HepG2 (cell line): ENCODE results near the gene KCNIP4. TPM values are rescaled to one million over a fixed set of nuclear protein-coding genes. Genes with fewer than 3 reads are reported as not detected.

Source experiments
- ATAC-seq: fragments of 200-7000 bp; cut with Tn5 transposase; 3 replicates; pipeline ENCODE4 v1.9.1; 2020; ENCODE audit warnings: mild to moderate bottlenecking, moderate library complexity
- BruUV-seq: library from RNA; stranded (reverse); fragments of 400-500 nt; replicated peaks from 2 replicates; lab custom pipeline; 2021; lab: Mats Ljungman, UMichigan
- CTCF ChIA-PET: fragments of 300-600 bp; formaldehyde crosslinking; extraction: SDS; loops from one replicate; lab custom pipeline; 2021; ENCODE audit warnings: low total read pairs, inconsistent platforms, low intra/inter-chr PET ratio; lab: Yijun Ruan, JAX
- POLR2A ChIA-PET: fragments of 350-600 bp; sonication (Branson Sonifier 250); formaldehyde crosslinking; loops from one replicate; lab custom pipeline; 2020; ENCODE audit warnings: antibody characterized with exemption, inconsistent platforms; lab: Yijun Ruan, JAX
- DNase-seq: peaks from one replicate; pipeline ENCODE4 v3.0.0-alpha.2; 2015; ENCODE audit warnings: low spot score
- FAIRE-seq: peaks from 3 replicates; lab custom pipeline; 2011; peaks lifted over from hg19 to GRCh38; lab: Jason Lieb, UNC
- H2AFZ ChIP-seq: one replicate; pipeline ENCODE4 v1.6.1; 2011; ENCODE audit warnings: low read length, inconsistent platforms
- H3K27ac ChIP-seq: fragments of 300-600 bp; 3 replicates; pipeline ENCODE4 v1.8.0; 2011; ENCODE audit warnings: mixed run types, mild to moderate bottlenecking, mixed read lengths, low read length, inconsistent platforms; ENCODE audit not compliant: insufficient read depth; ENCODE audit errors: extremely low read length
- H3K27me3 ChIP-seq, 2 experiments: fragments of 200-600 bp in 1 of 2; 2 replicates in 1 of 2; 3 replicates in 1 of 2; pipeline versions ENCODE4 v1.6.0 to v1.8.0; 2011; ENCODE audit warnings: low read length in 2 of 2, mild to moderate bottlenecking in 2 of 2, moderate library complexity in 2 of 2, inconsistent platforms in 1 of 2; ENCODE audit not compliant: insufficient read depth in 2 of 2, control insufficient read depth in 1 of 2
- H3K36me3 ChIP-seq, 2 experiments: fragments of 200-600 bp in 1 of 2; replicated peaks in 1 of 2; 2 replicates in 1 of 2; 3 replicates in 1 of 2; pipeline versions ENCODE4 v1.5.1 to v1.8.0; 2011; ENCODE audit warnings: low read length in 2 of 2, inconsistent platforms in 1 of 2; ENCODE audit not compliant: insufficient read depth in 2 of 2, control insufficient read depth in 1 of 2
- H3K4me1 ChIP-seq: 2 replicates; pipeline ENCODE4 v1.5.1; 2012; ENCODE audit warnings: low read length, inconsistent platforms; ENCODE audit not compliant: insufficient read depth
- H3K4me2 ChIP-seq: 2 replicates; pipeline ENCODE4 v1.6.0; 2011; ENCODE audit warnings: low read depth, low read length, inconsistent platforms
- H3K4me3 ChIP-seq, 3 experiments: fragments of 200-600 bp in 1 of 3; sonication (generic), shearing (Covaris generic) in 1 of 3; replicated peaks in 1 of 3; 2 replicates each; pipeline ENCODE4 v1.5.1; 2011 to 2016; ENCODE audit warnings: low read length in 3 of 3, inconsistent platforms in 2 of 3, low read depth in 2 of 3, mild to moderate bottlenecking in 2 of 3, control low read depth in 1 of 3, mixed read lengths in 1 of 3; ENCODE audit not compliant: insufficient read depth in 1 of 3
- H3K79me2 ChIP-seq: one replicate; pipeline ENCODE4 v1.6.1; 2011; ENCODE audit warnings: low read length, inconsistent platforms; ENCODE audit not compliant: insufficient read depth
- H3K9ac ChIP-seq: 2 replicates; pipeline ENCODE4 v1.6.0; 2011; ENCODE audit warnings: mild to moderate bottlenecking, low read depth, low read length, inconsistent platforms; ENCODE audit not compliant: insufficient read depth
- H3K9me3 ChIP-seq: 2 replicates; pipeline ENCODE4 v1.5.1; 2012; ENCODE audit warnings: mild to moderate bottlenecking, low read length
- H4K20me1 ChIP-seq: 2 replicates; pipeline ENCODE4 v1.6.0; 2011; ENCODE audit warnings: inconsistent platforms, mild to moderate bottlenecking, low read length, moderate library complexity; ENCODE audit not compliant: insufficient read depth
- CREB1 ChIP-seq, 2 experiments: fragments of 450-650 bp in 1 of 2; IDR thresholded peaks; 2 replicates each; pipeline ENCODE4 v1.6.1; 2016 to 2017; ENCODE audit warnings: control low read depth in 1 of 2, mild to moderate bottlenecking in 1 of 2, missing compliant biosample characterization in 1 of 2, missing genetic modification characterization in 1 of 2
- FLYWCH1 ChIP-seq: sonication (generic); formaldehyde crosslinking; IDR thresholded peaks from 2 replicates; pipeline ENCODE4 v1.8.1; 2023; ENCODE audit warnings: mild to moderate bottlenecking, missing genetic modification reagents
- GZF1 ChIP-seq: sonication (generic); formaldehyde crosslinking; IDR thresholded peaks from 2 replicates; pipeline ENCODE4 v1.5.1; 2020; ENCODE audit warnings: mild to moderate bottlenecking, missing genetic modification reagents
- HOXA9 ChIP-seq: sonication (generic); formaldehyde crosslinking; IDR thresholded peaks from 2 replicates; pipeline ENCODE4 v1.8.1; 2022; ENCODE audit warnings: missing genetic modification reagents, mild to moderate bottlenecking, moderate library complexity, borderline replicate concordance
- MLLT10 ChIP-seq: sonication (generic); formaldehyde crosslinking; IDR thresholded peaks from 2 replicates; pipeline ENCODE4 v1.4.0; 2020; ENCODE audit warnings: missing genetic modification reagents
- PHB2 ChIP-seq: fragments of 450-650 bp; IDR thresholded peaks from 2 replicates; pipeline ENCODE4 v1.6.1; 2018; ENCODE audit not compliant: partially characterized antibody
- PLSCR1 ChIP-seq: sonication (generic); formaldehyde crosslinking; IDR thresholded peaks from 2 replicates; pipeline ENCODE4 v1.5.0; 2020; ENCODE audit warnings: missing genetic modification reagents, mild to moderate bottlenecking, borderline replicate concordance
- PRPF4 ChIP-seq: fragments of 200-400 bp; formaldehyde crosslinking; IDR thresholded peaks from 2 replicates; pipeline ENCODE4 v1.6.1; 2016; ENCODE audit warnings: low read length, low read depth; ENCODE audit not compliant: poor library complexity, severe bottlenecking
- SMYD3 ChIP-seq: sonication (generic); formaldehyde crosslinking; IDR thresholded peaks from 2 replicates; pipeline ENCODE4 v1.8.1; 2023; ENCODE audit warnings: mild to moderate bottlenecking, missing genetic modification reagents
- SP1 ChIP-seq, 2 experiments: fragments of 450-650 bp in 1 of 2; sonication (generic) in 1 of 2; formaldehyde crosslinking in 1 of 2; IDR thresholded peaks; 2 replicates each; pipeline versions ENCODE4 v1.4.0 to v1.6.1; 2016 to 2020; ENCODE audit warnings: missing genetic modification reagents in 1 of 2
- STAT5B ChIP-seq: sonication (generic); formaldehyde crosslinking; IDR thresholded peaks from 2 replicates; pipeline ENCODE4 v1.4.0; 2020; ENCODE audit warnings: missing genetic modification reagents
- TCF7L2 ChIP-seq: IDR thresholded peaks from 2 replicates; pipeline ENCODE4 v1.6.1; 2011; ENCODE audit warnings: mild to moderate bottlenecking, low read depth, low read length, moderate library complexity
- THAP7 ChIP-seq: sonication (generic); formaldehyde crosslinking; IDR thresholded peaks from 2 replicates; pipeline ENCODE4 v1.8.1; 2023; ENCODE audit warnings: mild to moderate bottlenecking, missing genetic modification reagents
- ZNF12 ChIP-seq: sonication (generic); formaldehyde crosslinking; IDR thresholded peaks from 2 replicates; pipeline ENCODE4 v1.5.0; 2020; ENCODE audit warnings: missing genetic modification reagents
- ZNF292 ChIP-seq: sonication (generic); formaldehyde crosslinking; IDR thresholded peaks from 2 replicates; pipeline ENCODE4 v1.8.1; 2022; ENCODE audit warnings: mild to moderate bottlenecking, low read depth, missing genetic modification reagents, borderline replicate concordance
- ZNF326 ChIP-seq: sonication (generic); formaldehyde crosslinking; IDR thresholded peaks from 2 replicates; pipeline ENCODE4 v1.4.0; 2020; ENCODE audit warnings: missing genetic modification reagents, borderline replicate concordance
- ZNF740 ChIP-seq: sonication (generic); formaldehyde crosslinking; IDR thresholded peaks from 2 replicates; pipeline ENCODE4 v1.4.0; 2020; ENCODE audit warnings: missing genetic modification reagents
- WGBS: methylation state at CpG from one replicate; pipeline ENCODE4 v1.1.6; 2017; ENCODE audit warnings: low lambda C conversion rate; 5-methylcytosine and 5-hydroxymethylcytosine counted together
- in situ Hi-C: cut with HindIII; loops from 2 replicates; pipeline ENCODE4 v1.10.0; 2017; ENCODE audit warnings: low pct_unique_long_range_greater_than_20kb; ENCODE audit not compliant: extremely low pct_ligation_motif_present
- intact Hi-C: fragments of 100-400 bp; cut with micrococcal nuclease; formaldehyde crosslinking; loops from one replicate; pipeline ENCODE4 v1.10.0; 2022; ENCODE audit not compliant: unreplicated experiment
- polyA plus RNA-seq, 8 experiments: library from polyadenylated mRNA; depleted of rRNA in 3 of 8; stranded (reverse) in 7 of 8; unstranded in 1 of 8; fragments of >200 nt; fragmentation: Illumina TruSeq in 4 of 8; extraction: Trizol in 4 of 8; gene quantifications; 2 replicates each; pipeline versions ENCODE4 v1.2.1 to v1.2.3, GENCODE V29; 2011 to 2016; ENCODE audit warnings: low read depth in 4 of 8, missing spikeins in 1 of 8, mixed read lengths in 1 of 8; ENCODE audit not compliant: insufficient read depth in 1 of 8
- total RNA-seq, 5 experiments: library from RNA; depleted of rRNA; stranded (reverse); fragments of >200 nt; fragmentation: Illumina TruSeq; extraction: Trizol; gene quantifications; 2 replicates each; pipeline ENCODE4 v1.2.3, GENCODE V29; 2016; ENCODE audit warnings: low read depth in 1 of 5

KCNIP4 gene
- total and polyA plus RNA-seq, 2 of the 13 experiments (the other 11 are each of a cell fraction or from before 2014, with no cell fraction given), result 0.09 TPM; not detected in 1

- ChIA-PET CTCF (no interaction called here), POLR2A (no interaction called here)
- intact Hi-C loops, result no loop called here
These were observed 1237.2 kb downstream of the KCNIP4 start for GRCh38 chr4:20711335-20711734.

More at GRCh38 chr4:20711335-20711734, 1237.2 kb downstream of the KCNIP4 start:
- no peak overlapping the region for H3K4me2 ChIP-seq
- H3K27me3 ChIP-seq, result no peaks in the 10 kb centered on the region
- BruUV-seq, result no TSS peak
- H3K9ac ChIP-seq, result no peak overlapping the region
- peaks cover 0 to 6% of the 10 kb centered on the region in 2 experiments; a peak in 1 of 5 replicates for H3K36me3 ChIP-seq
- ATAC-seq (no peak), DNase-seq (no peak), FAIRE-seq (no peak)
- no peaks in the 10 kb centered on the region for H3K79me2 ChIP-seq
- no peaks in the 10 kb centered on the region for H3K4me1 ChIP-seq
- H3K4me3 ChIP-seq, result no peak overlapping the region
- H3K27ac ChIP-seq, result no peak overlapping the region
- no peaks in the 10 kb centered on the region for H4K20me1 ChIP-seq
- no peak for TF ChIP-seq ZNF740 (CRISPR knock-in tag)
- no peak for TF ChIP-seq SMYD3 (CRISPR knock-in tag)
- no peak for TF ChIP-seq ZNF12
- no peak for TF ChIP-seq THAP7 (CRISPR knock-in tag)
- no peak for TF ChIP-seq GZF1 (CRISPR knock-in tag)
- no peak for TF ChIP-seq TCF7L2
- TF ChIP-seq ZNF292 (CRISPR knock-in tag), result no peak
- TF ChIP-seq CREB1 (IDR thresholded peaks at IDR 0.05), result no peak
- no peak for TF ChIP-seq CREB1 (CRISPR knock-in tag; IDR thresholded peaks at IDR 0.05)
- TF ChIP-seq MLLT10, result no peak
- no peak for TF ChIP-seq PRPF4
- no peak for TF ChIP-seq ZNF326 (CRISPR knock-in tag)
- TF ChIP-seq STAT5B (CRISPR knock-in tag), result no peak
- no peak for TF ChIP-seq SP1 (IDR thresholded peaks at IDR 0.05)
- TF ChIP-seq SP1 (CRISPR knock-in tag; IDR thresholded peaks at IDR 0.05), result no peak
- no peak for TF ChIP-seq HOXA9 (CRISPR knock-in tag)
- no peak for TF ChIP-seq FLYWCH1
- TF ChIP-seq PLSCR1 (CRISPR knock-in tag), result no peak
- TF ChIP-seq PHB2, result no peak
- in situ Hi-C loops, result no loop called here
- no peak overlapping the region for H2AFZ ChIP-seq
- H3K9me3 ChIP-seq, result no peaks in the 10 kb centered on the region
- WGBS, result 95% methylated on average over 2 of the region's 2 CpGs
